Activated CD4-positive, CD25-positive, alpha-beta regulatory T cell treated with anti-CD3 and anti-CD28 coated beads, Interleukin-2, amount 50 U/mL, for 72 hours (primary cell): ENCODE measurements around the gene RAB3B.
A peak's percentile ranks its signal among the peaks of the same experiment; 100 is the strongest.
"Not testable (repeated sequence)": the region's sequence is repeated elsewhere in the genome, so short reads cannot be mapped to it uniquely, and the experiment has no call there.

Experiments
- DNase-seq: peaks from one replicate; pipeline ENCODE4 v3.0.0; 2021

The RAB3B gene

GRCh38 chr1:51990478-51990965 is at the start of gene RAB3B:
Gene RAB3B (minus strand): TSS chr1:51990700. CDS start chr1:51977117, 13,583 bp downstream.
- DNase-seq, result peak; percentile 80

GRCh38 chr1:52037909-52038308 is 47.4 kb upstream of the RAB3B start:
- DNase-seq, result no peak

GRCh38 chr1:52037402-52037814 is 46.9 kb upstream of the RAB3B start:
- DNase-seq, result no peak

DNA sequence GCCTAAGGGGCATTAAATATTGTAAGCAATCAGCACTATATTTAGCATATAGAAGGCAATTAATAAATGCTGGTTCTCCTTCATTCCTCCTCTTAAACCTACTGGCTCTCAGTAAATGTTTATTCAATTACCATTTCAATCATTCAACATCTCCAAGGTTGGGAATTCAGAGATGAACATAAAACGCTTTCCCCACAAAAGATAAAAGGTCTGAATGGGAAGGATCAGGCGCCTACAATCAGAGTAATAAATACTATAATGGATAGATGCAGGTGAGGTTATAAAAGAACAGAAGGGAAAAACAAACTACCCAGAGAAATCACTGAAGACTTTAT is 43.5 kb upstream of the RAB3B start:
- no peak for DNase-seq

DNA sequence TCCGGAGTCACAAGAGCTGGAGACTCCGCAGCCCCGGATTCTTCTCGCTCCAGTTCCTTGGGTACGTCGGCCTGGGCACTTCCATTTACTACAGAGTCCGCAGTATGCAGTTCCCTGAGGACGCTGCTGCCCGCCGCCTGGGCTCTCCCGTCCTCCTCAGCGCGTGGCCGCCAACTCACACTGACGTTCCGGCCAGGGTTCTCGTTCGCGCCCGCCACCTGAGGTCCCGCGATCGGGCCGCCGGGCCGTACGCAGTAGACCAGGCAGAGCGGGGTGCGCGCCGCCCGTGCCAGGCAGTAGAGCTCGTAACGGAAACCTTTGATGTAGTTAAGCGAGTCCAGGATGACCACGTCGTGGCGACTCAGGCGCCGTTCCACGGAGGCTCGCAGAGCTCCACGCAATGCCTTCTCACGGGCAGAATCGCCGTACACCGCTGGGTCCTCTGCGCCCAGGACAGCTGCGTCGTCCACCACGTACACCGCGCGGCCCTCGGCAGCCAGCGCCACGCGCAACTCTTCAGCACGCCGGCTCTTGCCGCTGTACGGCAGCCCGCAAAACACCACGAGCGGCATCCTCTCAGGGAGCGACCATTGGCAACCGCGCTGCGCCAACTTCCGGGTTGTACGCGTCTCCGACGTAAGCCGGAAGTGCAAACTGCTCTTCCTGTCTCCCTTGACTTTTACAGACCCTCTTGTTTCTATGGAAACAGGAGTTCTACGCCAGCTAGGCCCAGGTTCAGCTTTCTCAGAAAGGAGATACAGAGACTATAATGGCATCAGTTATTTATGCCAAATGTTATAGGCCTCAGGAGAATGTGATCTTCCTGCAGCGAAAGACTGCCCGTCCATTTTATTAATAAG is 42.9 kb upstream of the RAB3B start, which contains the start of gene KTI12:
TSS of gene KTI12 (minus strand) at position 621 of the 860 bp plus-strand sequence. CDS start at position 572, 49 bp downstream.
- peak; percentile 83 for DNase-seq

DNA sequence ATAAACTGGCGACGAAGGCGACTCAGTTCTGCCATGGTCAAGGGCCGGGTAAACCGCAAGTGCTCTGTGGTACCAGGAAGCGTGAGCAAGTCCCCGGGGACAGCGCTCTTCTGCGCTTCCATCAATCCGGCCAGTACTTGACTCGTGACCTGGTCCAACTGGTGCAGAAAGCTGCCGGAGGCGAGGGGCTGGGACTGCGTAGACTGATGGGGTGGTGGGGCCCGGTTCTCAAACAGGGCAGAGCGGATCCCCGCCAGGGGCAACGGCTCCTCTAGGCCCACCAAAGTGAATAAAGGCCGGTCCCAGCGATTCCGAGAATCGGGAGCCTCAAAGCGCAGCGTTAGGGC is 42.3 kb upstream of the RAB3B start:
- peak; percentile 44 for DNase-seq

GRCh38 chr1:52032124-52032784 is 41.8 kb upstream of the RAB3B start:
- no peak for DNase-seq

DNA sequence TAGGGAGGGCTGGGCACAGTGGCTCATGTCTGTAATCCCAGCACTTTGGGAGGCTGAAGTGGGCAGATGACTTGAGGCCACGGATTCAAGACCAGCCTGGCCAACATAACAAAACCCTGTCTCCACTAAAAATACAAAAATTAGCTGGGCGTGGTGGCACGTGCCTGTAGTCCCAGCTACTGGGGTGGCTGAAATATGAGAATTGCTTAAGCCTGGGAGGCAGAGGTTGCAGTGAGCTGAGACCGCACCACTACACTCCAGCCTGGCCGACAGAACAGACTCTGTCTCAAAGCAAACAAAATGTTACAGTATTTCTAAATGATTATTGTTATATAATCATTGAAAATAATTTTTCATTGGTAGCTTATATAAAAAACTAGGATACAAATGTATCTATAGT is 38.3 kb upstream of the RAB3B start:
- not testable (repeated sequence) for DNase-seq

DNA sequence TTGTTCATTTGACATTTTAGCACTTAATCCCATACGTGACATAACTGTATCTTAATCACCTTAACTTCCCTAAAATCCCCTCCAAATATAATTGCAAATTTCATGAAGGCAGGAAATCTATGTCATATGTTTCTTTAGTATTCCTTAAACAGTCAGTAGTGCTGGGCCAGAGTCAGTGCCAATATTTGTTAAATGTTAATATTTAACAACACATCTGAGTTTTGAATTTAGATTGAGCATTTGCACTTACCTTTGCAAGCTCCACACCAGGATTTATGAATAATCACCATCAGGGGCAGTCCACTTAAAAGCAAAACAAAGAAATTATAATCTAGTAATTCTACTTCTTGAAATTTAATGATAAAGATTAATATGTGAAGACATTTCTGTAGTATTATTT is 37.8 kb upstream of the RAB3B start:
- no peak for DNase-seq

GRCh38 chr1:52026278-52026677 is 35.8 kb upstream of the RAB3B start:
- no peak for DNase-seq

DNA sequence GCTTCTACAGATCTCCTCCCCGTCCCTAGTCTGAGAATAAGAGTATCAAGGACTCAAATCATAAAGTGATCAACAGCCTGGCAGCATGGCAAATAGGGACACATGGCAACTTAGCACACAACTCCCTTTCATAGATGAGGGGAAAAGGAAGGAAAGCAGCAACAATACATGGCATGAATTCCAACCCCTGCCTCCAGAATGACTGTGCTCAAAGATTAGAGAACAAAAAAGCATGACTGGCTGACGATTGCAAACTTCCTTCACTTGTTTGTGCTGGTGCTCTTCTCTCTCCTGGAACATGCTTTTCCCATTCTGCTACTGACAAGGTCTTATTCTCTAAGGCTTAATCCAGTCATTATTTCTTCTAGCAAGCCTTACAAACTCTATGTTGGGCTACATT is 31.6 kb upstream of the RAB3B start:
- no peak for DNase-seq

GRCh38 chr1:52008071-52008809 is 17.7 kb upstream of the RAB3B start:
- no peak for DNase-seq

DNA sequence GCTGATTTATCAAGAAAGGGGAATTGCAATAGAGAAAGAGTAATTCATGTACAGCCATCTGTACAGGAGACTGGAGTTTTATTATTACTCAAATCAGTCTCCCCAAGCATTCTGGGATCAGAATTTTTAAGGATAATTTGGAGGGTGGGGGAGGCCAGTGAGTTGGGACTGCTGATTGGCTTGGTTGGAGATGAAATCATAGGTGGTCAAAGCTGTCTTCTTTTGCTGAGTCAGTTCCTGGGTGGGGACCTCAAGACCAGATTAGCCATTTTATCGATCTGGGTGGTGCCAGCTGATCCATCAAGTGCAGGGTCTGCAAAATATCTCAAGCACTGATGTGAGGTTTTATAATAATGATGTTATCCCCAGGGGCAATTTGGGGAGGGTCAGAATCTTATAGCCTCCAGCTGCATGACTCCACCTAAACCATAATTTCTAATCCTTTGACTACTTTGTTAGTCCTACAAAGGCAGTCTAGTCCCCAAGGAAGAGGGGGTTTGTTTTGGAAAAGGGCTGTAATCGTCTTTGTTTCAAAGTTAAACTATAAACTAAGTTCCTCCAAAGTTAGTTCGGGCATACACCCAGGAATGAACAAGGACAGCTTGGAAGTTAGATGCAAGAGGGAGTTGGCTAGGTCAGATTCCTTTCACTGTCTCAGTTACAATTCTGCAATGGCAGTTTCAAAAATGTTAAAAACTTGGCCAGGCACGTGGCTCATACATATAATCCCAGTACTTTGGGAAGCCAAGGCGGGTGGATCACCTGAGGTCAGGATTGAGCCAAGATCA is 16.9 kb upstream of the RAB3B start:
- no peak for DNase-seq

DNA sequence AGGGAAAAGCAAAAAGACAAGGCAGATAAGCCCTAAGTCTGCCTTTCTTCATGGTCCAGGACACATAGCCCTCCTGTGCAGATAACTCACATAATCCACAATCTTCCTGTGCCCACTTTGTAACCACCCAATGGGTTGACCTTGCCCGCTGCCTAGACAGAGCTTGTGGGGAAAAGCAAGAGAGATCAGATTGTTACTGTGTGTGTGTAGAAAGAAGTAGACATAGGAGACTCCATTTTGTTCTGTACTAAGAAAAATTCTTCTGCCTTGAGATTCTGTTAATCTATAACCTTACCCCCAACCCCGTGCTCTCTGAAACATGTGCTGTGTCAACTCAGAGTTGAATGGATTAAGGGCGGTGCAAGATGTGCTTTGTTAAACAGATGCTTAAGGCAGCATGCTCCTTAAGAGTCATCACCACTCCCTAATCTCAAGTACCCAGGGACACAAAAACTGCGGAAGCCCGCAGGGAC is 15.6 kb upstream of the RAB3B start:
- not testable (repeated sequence) for DNase-seq

DNA sequence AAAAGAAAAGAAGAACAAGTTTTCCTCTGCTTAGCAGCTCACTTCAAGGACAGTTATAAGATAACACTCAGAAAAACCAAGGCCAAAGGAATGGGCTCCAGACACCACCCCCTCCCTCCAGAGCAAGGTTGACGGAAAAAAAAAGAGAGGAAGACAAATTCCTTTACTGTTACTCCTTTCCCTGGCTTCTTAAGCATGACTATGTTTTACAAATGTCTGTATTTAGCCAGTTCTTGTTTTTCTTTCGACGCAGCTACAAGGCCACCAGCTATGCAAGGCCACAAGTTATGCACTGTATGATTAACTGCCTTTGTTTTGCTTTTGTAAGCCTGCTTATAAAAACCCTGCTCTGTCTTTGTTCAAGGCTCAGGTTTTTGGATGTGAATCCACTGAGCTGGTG is 15.0 kb upstream of the RAB3B start:
- DNase-seq, result not testable (repeated sequence)

DNA sequence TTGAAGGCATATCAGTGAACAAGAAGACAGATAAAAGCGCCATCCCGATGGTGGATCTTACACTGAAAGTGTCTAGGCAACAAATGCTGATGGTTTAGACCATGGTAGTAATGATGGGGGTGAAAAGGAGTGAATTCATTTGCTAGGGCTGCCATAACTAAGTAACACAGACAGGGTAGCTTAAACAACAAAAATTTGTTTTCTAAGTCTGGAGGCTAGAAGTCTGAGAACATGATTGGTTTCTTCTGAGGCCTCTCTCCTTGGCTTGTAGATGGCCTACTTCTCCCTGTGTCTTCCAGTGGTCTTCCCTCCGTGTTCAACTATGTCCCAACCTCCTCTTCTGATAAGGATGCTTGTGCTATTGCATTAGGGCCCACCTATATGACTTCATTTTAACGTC is 13.4 kb upstream of the RAB3B start:
- no peak for DNase-seq

GRCh38 chr1:52002038-52002917 is 11.8 kb upstream of the RAB3B start:
- no peak for DNase-seq

DNA sequence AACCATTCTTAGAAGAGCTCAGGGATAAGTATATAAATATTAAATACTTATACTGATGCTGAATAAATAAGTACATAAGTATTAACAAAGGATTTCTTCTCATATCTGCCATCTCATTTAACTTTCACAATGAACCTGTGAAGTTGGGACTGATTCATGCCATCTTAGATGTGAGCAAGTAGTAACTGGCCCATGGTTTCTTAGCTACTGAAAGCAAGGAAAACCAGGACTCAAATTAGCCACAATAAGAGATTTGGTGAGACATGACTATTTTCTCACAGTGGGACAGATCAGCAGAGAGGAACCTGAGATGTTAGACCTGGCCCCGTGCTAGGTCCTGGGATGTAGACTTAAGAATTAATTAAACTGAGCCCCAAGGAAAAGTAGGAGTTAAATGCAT is 8.2 kb upstream of the RAB3B start:
- DNase-seq, result no peak

DNA sequence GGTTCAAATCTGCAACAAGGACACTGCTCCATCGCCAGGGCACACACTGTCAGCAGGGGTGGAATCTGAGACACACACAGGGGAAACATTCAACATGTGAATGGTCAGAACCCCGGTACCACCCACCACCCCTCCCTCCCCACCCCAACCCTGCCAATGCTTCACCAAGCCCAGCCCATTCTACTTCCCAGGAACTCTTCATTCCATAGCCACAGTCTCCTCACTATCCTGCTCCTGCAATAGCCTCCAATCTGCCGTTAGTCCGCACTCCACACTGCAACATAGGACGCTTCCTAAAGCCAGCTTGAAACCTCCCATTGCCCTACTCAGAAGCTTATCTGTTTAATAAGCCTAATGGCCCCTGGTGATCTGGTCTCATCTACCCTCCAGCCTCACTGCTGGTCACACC is 7.5 kb upstream of the RAB3B start:
- no peak for DNase-seq

DNA sequence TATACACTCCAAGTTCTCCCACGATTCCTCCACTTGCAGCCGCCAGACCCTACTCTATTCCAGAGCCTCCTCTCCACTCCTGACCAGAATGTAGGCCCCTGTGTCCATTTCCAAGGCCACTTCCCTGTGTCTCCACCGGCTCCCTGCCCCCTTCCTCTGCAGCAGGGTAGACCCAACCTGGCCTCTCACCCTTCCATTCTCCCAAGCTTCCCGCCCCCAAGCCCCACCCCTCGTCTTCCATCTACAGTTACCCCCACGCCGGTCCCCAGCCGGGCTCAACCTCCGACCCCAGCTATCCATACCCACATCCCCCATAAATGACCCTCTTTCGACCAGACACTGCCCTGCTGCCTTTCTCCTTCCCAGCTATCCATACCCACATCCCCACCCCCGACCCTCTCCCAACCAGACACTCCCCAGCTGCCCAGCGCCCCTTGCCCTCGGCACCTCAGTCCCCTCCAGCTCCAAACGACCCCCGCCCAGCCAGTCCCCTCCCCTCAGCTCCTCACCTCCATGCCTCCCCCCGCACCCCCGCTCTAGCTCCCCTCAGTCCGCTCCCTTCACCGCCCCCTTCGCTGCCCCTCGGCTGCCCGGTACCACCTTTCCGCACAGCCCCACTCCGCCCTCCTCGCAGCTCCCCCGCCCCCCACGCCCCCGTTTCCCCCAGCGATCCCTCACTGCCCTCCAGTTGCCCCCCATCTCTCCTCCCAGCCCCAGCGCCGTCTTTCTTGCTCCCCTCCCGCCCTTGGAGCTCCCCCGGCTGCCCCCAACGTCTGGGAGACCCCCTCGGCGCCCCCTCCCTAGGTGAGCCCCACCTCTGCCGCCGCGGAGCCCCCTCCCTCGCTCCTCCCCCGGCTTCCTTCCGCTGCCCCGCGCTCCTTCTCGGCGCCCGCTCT is 670 bp downstream of the RAB3B start:
- no peak for DNase-seq
